ENCODE results near the gene RBMS1.

GRCh38 chr2:160433466-160434140 is 60.0 kb downstream of the RBMS1 start:
- no peak for TF ChIP-seq POLR2A (IDR thresholded peaks at IDR 0.05; ENCODE audit: low read depth, low read length)
- no peak for TF ChIP-seq TAF1 (IDR thresholded peaks at IDR 0.05; ENCODE audit: low read depth, low read length)
- no peak for TF ChIP-seq POLR2AphosphoS5 (IDR thresholded peaks at IDR 0.05; ENCODE audit: low read depth, low read length)
- no peak for TF ChIP-seq SPI1 (IDR thresholded peaks at IDR 0.05; ENCODE audit: low read depth, low read length)

Measured in GM12891 (cell line).